CD8-positive, alpha-beta memory T cell (primary cell): ENCODE data around the gene ELANE. TPM values are rescaled to one million over a fixed set of nuclear protein-coding genes. Genes with fewer than 3 reads are reported as not detected.
"Not testable (repeated sequence)": the region's sequence is repeated elsewhere in the genome, so short reads cannot be mapped to it uniquely, and the experiment has no call there.

Source experiments
- CTCF ChIA-PET: fragments of 350-600 bp; sonication (Branson Sonifier 250); formaldehyde crosslinking; loops from one replicate; lab custom pipeline; 2021; ENCODE audit warnings: antibody characterized with exemption; lab: Charles Lee
- POLR2A ChIA-PET: fragments of 350-600 bp; sonication (Branson Sonifier 250); formaldehyde crosslinking; loops from one replicate; lab custom pipeline; 2021; ENCODE audit warnings: antibody characterized with exemption; lab: Charles Lee
- DNase-seq, 5 donors: peaks; one replicate each; pipeline versions ENCODE4 v3.0.0 to v3.0.0-alpha.2; 2020 to 2022; ENCODE audit warnings: mixed read lengths in 1 of 5
- H3K27ac ChIP-seq: one replicate; pipeline ENCODE4 v1.7.0; 2013; ENCODE audit warnings: low read depth, mild to moderate bottlenecking, low read length, moderate library complexity
- H3K27me3 ChIP-seq: 2 replicates; pipeline ENCODE4 v1.7.0; 2013; ENCODE audit warnings: low read length, mild to moderate bottlenecking; ENCODE audit not compliant: insufficient read depth, poor library complexity, severe bottlenecking
- H3K36me3 ChIP-seq: 2 replicates; pipeline ENCODE4 v1.7.0; 2013; ENCODE audit warnings: mild to moderate bottlenecking, low read length, moderate library complexity; ENCODE audit not compliant: insufficient read depth
- H3K4me1 ChIP-seq: 2 replicates; pipeline ENCODE4 v1.7.0; 2013; ENCODE audit warnings: mild to moderate bottlenecking, low read length, moderate library complexity; ENCODE audit not compliant: insufficient read depth
- H3K4me3 ChIP-seq: 2 replicates; pipeline ENCODE4 v1.7.0; 2013; ENCODE audit warnings: mild to moderate bottlenecking, low read length
- H3K9me3 ChIP-seq: 2 replicates; pipeline ENCODE4 v1.7.0; 2013; ENCODE audit warnings: mild to moderate bottlenecking, low read length
- H3K27ac Mint-ChIP-seq, 8 donors: one replicate each; pipeline ENCODE4 v1.8.0; 2020 to 2021; ENCODE audit warnings: mixed read lengths in 8 of 8, mild to moderate bottlenecking in 6 of 8, inconsistent platforms in 3 of 8, moderate library complexity in 3 of 8
- H3K27me3 Mint-ChIP-seq, 2 donors: one replicate each; pipeline ENCODE4 v1.8.0; 2020 to 2021; ENCODE audit warnings: mixed read lengths in 2 of 2, mild to moderate bottlenecking in 1 of 2, moderate library complexity in 1 of 2
- H3K36me3 Mint-ChIP-seq, 3 donors: one replicate each; pipeline ENCODE4 v1.8.0; 2020 to 2021; ENCODE audit warnings: mixed read lengths in 3 of 3, inconsistent platforms in 1 of 3, mild to moderate bottlenecking in 1 of 3
- H3K4me1 Mint-ChIP-seq, 3 donors: one replicate each; pipeline ENCODE4 v1.8.0; 2020 to 2021; ENCODE audit warnings: mixed read lengths in 3 of 3, inconsistent platforms in 1 of 3, mild to moderate bottlenecking in 1 of 3
- H3K4me3 Mint-ChIP-seq, 7 donors: one replicate each; pipeline ENCODE4 v1.8.0; 2020 to 2021; ENCODE audit warnings: mixed read lengths in 7 of 7, mild to moderate bottlenecking in 6 of 7, moderate library complexity in 4 of 7, inconsistent platforms in 2 of 7
- H3K9me3 Mint-ChIP-seq, 5 donors: one replicate each; pipeline ENCODE4 v1.8.0; 2020 to 2022; ENCODE audit warnings: mixed read lengths in 5 of 5, mild to moderate bottlenecking in 3 of 5, moderate library complexity in 2 of 5, inconsistent platforms in 1 of 5
- polyA plus RNA-seq: library from polyadenylated mRNA; unstranded; fragments of 300-500 nt; fragmentation: Illumina TruSeq; gene quantifications from one replicate; pipeline ENCODE4 v1.2.3, GENCODE V29; 2021
- total RNA-seq, 2 experiments: library from RNA; stranded (reverse); gene quantifications; one replicate each; pipeline ENCODE4 v1.2.3, GENCODE V29; 2021

Gene ELANE
- total and polyA plus RNA-seq, 3 experiments from 2014 or later = not detected

DNA sequence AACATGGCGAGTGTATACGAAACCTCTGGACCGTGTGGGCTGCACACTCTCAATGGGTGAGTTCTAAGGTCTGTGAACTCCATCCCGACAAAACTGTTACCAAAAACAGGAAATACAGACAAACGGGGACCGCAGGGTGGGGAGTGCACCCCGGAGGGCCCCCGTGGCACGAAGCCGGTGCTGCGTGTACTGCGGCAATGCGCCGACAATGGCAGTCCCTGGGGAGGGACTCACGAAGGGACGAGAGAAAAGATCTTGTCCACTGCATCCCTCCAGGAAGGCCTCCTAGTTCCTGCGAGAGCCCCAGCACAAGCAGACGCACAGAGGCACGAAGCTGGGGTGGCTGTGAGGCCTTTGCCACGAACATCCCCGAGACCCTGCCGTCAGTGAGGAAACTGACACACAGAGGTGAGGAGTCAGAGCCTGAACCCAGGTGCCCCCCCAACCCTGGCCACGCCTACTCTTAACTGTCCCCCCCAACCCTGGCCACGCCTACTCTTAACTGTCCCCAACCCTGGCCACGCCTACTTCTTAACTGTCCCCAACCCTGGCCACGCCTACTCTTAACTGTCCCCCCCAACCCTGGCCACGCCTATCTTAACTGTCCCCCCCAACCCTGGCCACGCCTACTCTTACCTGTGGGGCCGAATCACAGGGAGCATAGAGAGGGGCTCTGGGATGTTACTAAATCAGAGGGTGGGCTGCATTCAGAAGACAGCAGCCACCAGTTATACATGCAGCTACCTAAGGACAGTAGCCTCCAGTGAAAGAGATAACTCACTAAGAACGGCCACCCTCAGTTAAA is 36.7 kb downstream of the ELANE start:
- Mint-ChIP-seq H3K9me3 (peaks cover 0 to 2% (median 0%) of the 10 kb centered on the region in 5 donors), H3K36me3 (peaks cover 0 to 51% (median 0%) of the 10 kb centered on the region in 3 donors), H3K4me1 (peaks cover 14 to 49% (median 20%) of the 10 kb centered on the region in 3 donors), H3K4me3 (peak overlapping the region in 4 of 7 donors; percentile 72 to 81 (median 75)), H3K27me3 (peaks cover 0 to 7% of the 10 kb centered on the region in 2 donors), H3K27ac (peak overlapping the region in 6 of 8 donors; percentile 33 to 95 (median 90))
- peak in 3 of 5 donors; percentile 53 to 82 (median 78) for DNase-seq
- ChIA-PET POLR2A (interaction anchor here (0.6 to 2.2 kb wide), 7 partner anchors 10 to 181 kb away, joined by 3 to 10 read pairs (median 4); no protein-coding TSS in a partner anchor), CTCF (interaction anchor here (0.9 to 1.1 kb wide), 3 partner anchors 8 to 93 kb away, joined by 3 read pairs; no protein-coding TSS in a partner anchor)
- H3K9me3 ChIP-seq = no peaks in the 10 kb centered on the region
- H3K4me3 ChIP-seq = no peak overlapping the region
- H3K27me3 ChIP-seq = no peaks in the 10 kb centered on the region
- peaks cover 9% of the 10 kb centered on the region for H3K4me1 ChIP-seq
- peaks cover 14% of the 10 kb centered on the region for H3K36me3 ChIP-seq
- no peak overlapping the region for H3K27ac ChIP-seq

DNA sequence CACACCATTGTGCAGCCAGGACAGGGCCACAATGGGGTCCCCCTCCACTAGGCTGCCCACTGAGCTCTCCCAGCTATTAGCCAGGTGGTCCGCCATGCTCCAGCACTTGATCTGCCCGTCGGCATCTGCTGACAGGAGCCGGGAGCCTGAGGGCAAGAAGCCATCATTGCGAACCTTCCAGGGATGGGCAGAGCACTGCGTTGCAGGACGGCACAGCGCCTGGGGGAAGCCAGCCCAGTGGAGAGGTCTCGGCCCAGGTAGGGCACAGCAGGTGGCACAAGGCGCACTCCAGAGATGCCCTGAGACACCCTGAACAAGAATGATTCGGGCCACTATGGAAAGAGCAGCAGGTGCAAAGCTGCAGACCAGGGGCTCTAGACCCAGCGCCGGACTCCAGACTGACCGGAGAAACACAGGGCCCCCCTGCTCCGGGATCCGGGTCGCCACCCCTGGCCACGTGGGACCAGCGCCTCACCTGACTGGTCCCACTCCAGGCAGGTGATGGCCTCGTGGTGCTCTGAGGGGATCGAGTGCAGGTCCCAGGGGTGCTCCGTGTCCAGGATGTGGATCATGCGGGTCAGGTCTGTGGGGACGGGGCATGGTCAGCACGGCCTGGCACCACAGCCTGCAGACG is 37.7 kb downstream of the ELANE start:
- H3K36me3 ChIP-seq = peaks cover 14% of the 10 kb centered on the region
- H3K4me1 ChIP-seq = peaks cover 9% of the 10 kb centered on the region
- CTCF ChIA-PET = no interaction called here
- POLR2A ChIA-PET = interaction anchor here (0.7 to 2.2 kb wide), 3 partner anchors 17 to 543 kb away, joined by 3 to 9 read pairs (median 5); no protein-coding TSS in a partner anchor
- peaks cover 0 to 2% (median 0%) of the 10 kb centered on the region in 5 donors for H3K9me3 Mint-ChIP-seq
- H3K27ac ChIP-seq = no peak overlapping the region
- H3K27ac Mint-ChIP-seq = peak overlapping the region in 3 of 8 donors; percentile 52 to 94 (median 72)
- peaks cover 0 to 7% of the 10 kb centered on the region in 2 donors for H3K27me3 Mint-ChIP-seq
- no peak for DNase-seq
- peaks cover 0 to 44% (median 0%) of the 10 kb centered on the region in 3 donors for H3K36me3 Mint-ChIP-seq
- no peaks in the 10 kb centered on the region for H3K9me3 ChIP-seq
- H3K27me3 ChIP-seq = no peaks in the 10 kb centered on the region
- no peak overlapping the region for H3K4me3 ChIP-seq
- H3K4me3 Mint-ChIP-seq = peak overlapping the region in 6 of 7 donors; percentile 11 to 81 (median 60)
- peaks cover 16 to 54% (median 20%) of the 10 kb centered on the region in 3 donors for H3K4me1 Mint-ChIP-seq

DNA sequence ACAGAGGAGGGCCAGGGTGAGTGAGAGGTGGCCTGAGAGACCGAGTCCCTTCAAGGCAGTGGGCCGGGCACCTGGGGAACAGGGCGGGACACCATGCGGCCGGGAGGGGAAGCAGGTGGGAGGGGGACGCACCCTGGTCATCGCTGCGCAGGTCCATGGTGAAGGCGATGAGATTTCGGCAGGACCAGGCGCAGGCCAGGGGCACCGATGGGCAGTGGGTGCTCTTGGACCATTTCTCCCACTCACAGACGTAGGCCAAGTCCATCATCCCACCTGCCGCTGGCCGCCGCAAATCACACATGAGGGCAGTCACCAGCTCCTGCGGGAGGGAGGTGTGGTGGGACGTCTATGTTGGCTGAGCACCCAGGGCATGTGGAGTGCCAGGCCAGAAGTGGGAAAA is 38.7 kb downstream of the ELANE start:
- Mint-ChIP-seq H3K27me3 (peaks cover 0 to 7% of the 10 kb centered on the region in 2 donors), H3K4me1 (peaks cover 21 to 58% (median 22%) of the 10 kb centered on the region in 3 donors), H3K36me3 (peaks cover 0 to 39% (median 0%) of the 10 kb centered on the region in 3 donors), H3K4me3 (peak overlapping the region; percentile 47 to 86 (median 73)), H3K9me3 (peaks cover 0 to 2% (median 0%) of the 10 kb centered on the region in 5 donors), H3K27ac (peak overlapping the region in 5 of 8 donors; percentile 22 to 84 (median 61))
- H3K4me3 ChIP-seq = no peak overlapping the region
- H3K27ac ChIP-seq = no peak overlapping the region
- H3K4me1 ChIP-seq = peaks cover 12% of the 10 kb centered on the region
- DNase-seq = no peak
- CTCF ChIA-PET = no interaction called here
- POLR2A ChIA-PET = no interaction called here
- H3K9me3 ChIP-seq = no peaks in the 10 kb centered on the region
- peaks cover 14% of the 10 kb centered on the region for H3K36me3 ChIP-seq
- H3K27me3 ChIP-seq = no peaks in the 10 kb centered on the region

DNA sequence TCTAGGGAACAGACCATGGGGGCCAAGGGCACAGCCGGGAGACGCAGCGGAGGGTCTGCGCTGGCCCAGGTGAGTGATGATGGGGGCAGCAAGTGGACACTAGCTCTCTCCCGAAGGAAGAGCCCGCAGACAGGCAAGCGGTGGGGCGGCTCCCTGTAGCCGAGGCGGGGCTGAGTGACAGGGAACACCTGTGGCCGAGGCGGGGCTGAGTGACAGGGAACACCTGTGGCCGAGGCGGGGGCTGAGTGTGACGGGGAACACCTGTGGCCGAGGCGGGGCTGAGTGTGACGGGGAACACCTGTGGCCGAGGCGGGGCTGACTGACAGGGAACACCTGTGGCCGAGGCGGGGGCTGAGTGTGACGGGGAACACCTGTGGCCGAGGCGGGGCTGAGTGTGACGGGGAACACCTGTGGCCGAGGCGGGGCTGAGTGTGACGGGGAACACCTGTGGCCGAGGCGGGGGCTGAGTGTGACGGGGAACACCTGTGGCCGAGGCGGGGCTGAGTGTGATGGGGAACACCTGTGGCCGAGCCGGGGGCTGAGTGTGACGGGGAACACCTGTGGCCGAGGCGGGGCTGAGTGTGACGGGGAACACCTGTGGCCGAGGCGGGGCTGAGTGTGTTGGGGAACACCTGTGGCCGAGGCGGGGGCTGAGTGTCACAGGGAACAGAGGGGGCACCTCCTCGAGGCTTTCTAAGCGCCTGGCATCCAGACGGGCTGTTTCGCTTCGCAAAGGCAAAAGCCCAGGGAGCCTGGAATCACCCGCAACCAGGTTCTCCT is 39.5 kb downstream of the ELANE start:
- ChIA-PET POLR2A (interaction anchor here (2.0 to 5.3 kb wide), 3 partner anchors 11 to 28 kb away, joined by 9 to 77 read pairs (median 22); no protein-coding TSS in a partner anchor), CTCF (interaction anchor here (2.0 to 2.7 kb wide), 2 partner anchors 18 to 28 kb away, joined by 25 to 26 read pairs; no protein-coding TSS in a partner anchor)
- H3K27ac ChIP-seq = peak overlapping the region; percentile 69
- not testable (repeated sequence) for H3K9me3 ChIP-seq, H3K27me3 ChIP-seq, DNase-seq, H3K9me3 Mint-ChIP-seq, H3K27me3 Mint-ChIP-seq, H3K4me3 ChIP-seq
- H3K36me3 Mint-ChIP-seq = peaks cover 0 to 42% (median 2%) of the 10 kb centered on the region in 3 donors
- H3K27ac Mint-ChIP-seq = peak overlapping the region in 6 of 8 donors; percentile 61 to 98 (median 78)
- peaks cover 10% of the 10 kb centered on the region for H3K36me3 ChIP-seq
- H3K4me3 Mint-ChIP-seq = peak overlapping the region; percentile 78 to 92 (median 84)
- peaks cover 21 to 61% (median 22%) of the 10 kb centered on the region in 3 donors for H3K4me1 Mint-ChIP-seq
- H3K4me1 ChIP-seq = peaks cover 12% of the 10 kb centered on the region

DNA sequence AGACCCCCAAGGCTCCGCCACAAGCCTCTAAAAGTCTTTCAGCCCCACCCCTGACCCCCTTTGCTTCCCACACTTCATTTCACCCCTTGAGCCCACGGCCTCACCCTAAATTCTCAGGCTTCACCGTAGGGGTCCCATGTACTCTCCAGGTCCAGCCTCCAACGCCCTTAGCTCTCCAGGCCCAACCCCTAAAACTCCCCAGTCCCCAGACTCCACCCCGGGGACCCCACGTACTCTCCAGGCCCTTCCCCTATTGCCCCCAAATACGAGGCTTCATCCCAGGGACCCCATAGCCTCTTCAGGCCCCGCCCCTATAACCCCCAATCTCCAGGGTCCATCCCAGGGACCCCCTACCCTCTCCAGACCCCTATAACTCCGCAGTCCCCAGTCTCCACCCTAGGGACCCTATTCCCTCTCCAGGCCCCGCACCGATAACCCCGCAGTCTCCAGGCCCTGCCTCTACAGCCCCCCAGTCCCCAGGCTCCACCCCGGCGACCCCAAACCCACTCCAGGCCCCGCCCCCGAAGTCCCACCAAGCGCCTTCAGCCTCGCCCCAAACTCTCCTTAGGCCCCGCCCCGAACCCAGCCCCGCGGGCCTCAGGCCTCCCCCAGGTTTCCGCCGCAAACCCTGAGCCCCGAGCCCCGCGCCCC is 40.3 kb downstream of the ELANE start:
- H3K27me3 ChIP-seq = no peaks in the 10 kb centered on the region
- no peaks in the 10 kb centered on the region for H3K9me3 ChIP-seq
- CTCF ChIA-PET = interaction anchor here (1.0 to 2.7 kb wide), 8 partner anchors 10 to 121 kb away, joined by 3 to 26 read pairs (median 6); no protein-coding TSS in a partner anchor
- Mint-ChIP-seq H3K4me1 (peaks cover 21 to 60% (median 22%) of the 10 kb centered on the region in 3 donors), H3K27ac (peak overlapping the region; percentile 60 to 98 (median 84)), H3K9me3 (peaks cover 0 to 2% (median 0%) of the 10 kb centered on the region in 5 donors), H3K27me3 (peaks cover 0 to 5% of the 10 kb centered on the region in 2 donors), H3K4me3 (peak overlapping the region; percentile 78 to 92 (median 83)), H3K36me3 (peaks cover 0 to 45% (median 3%) of the 10 kb centered on the region in 3 donors)
- POLR2A ChIA-PET = interaction anchor here (0.5 to 5.3 kb wide), 8 partner anchors 10 to 498 kb away, joined by 3 to 77 read pairs (median 9); partner anchors contain the start of gene CIRBP
- peak overlapping the region; percentile 74 for H3K4me3 ChIP-seq
- peaks cover 12% of the 10 kb centered on the region for H3K4me1 ChIP-seq
- peaks cover 10% of the 10 kb centered on the region for H3K36me3 ChIP-seq
- peak in 1 of 5 donors; percentile 72 for DNase-seq
- H3K27ac ChIP-seq = peak overlapping the region; percentile 69

DNA sequence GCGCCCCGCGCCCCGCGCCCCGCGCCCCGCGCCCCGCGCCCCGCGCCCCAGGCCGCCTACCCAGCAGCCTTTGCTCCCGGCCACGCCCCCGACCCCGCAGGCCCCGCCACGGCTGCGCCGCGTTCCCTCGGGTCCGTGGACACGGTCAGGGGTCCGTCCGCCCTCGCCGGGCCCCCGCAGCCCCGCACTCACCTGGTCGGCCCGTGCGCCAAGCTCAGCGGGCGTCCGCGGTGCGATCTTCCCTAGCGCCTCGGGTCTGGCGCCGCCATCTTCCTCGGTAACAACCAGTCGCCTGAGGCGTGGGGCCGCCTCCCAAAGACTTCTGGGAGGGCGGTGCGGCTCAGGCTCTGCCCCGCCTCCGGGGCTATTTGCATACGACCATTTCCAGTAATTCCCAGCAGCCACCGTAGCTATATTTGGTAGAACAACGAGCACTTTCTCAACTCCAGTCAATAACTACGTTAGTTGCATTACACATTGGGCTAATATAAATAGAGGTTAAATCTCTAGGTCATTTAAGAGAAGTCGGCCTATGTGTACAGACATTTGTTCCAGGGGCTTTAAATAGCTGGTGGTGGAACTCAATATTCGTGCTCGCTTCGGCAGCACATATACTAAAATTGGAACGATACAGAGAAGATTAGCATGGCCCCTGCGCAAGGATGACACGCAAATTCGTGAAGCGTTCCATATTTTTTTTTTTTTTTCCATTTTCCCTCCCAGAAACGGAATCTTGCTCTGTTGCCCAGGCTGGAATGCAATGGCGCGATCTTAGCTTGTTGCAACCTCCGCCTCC is 41.0 kb downstream of the ELANE start, which contains the start of the genes MED16 and RNU6-9:
MED16 (minus strand) TSS at position 294 of the 796 bp plus-strand sequence. CDS start 2,056 bp downstream, outside the sequence.
RNU6-9 (plus strand) TSS at position 591 of the 796 bp plus-strand sequence.
- Histone ChIP-seq H3K4me3 (peak within 1 kb of the TSS; percentile 74), H3K9me3 (no peaks in the 10 kb centered on the region), H3K27ac (peak within 1 kb of the TSS; percentile 86), H3K36me3 (peaks cover 10% of the 10 kb centered on the region), H3K27me3 (no peaks in the 10 kb centered on the region), H3K4me1 (peaks cover 8% of the 10 kb centered on the region)
- ChIA-PET CTCF (interaction anchor here (1.0 to 2.7 kb wide), 8 partner anchors 10 to 122 kb away, joined by 3 to 26 read pairs (median 6); no protein-coding TSS in a partner anchor), POLR2A (interaction anchor here (0.5 to 5.3 kb wide), 10 partner anchors 9 to 497 kb away, joined by 3 to 77 read pairs (median 8); partner anchors contain the start of gene CIRBP)
- Mint-ChIP-seq H3K4me1 (peaks cover 20 to 56% (median 21%) of the 10 kb centered on the region in 3 donors), H3K9me3 (peaks cover 0 to 2% (median 0%) of the 10 kb centered on the region in 5 donors), H3K27me3 (peaks cover 0 to 5% of the 10 kb centered on the region in 2 donors), H3K36me3 (peaks cover 0 to 48% (median 3%) of the 10 kb centered on the region in 3 donors), H3K27ac (peak within 1 kb of the TSS; percentile 98 to 100 (median 99)), H3K4me3 (peak within 1 kb of the TSS; percentile 91 to 96 (median 92))
- peak; percentile 88 to 95 (median 93) for DNase-seq
